IMR-90 (cell line): Measurements from ENCODE around the gene PBRM1. TPM values are rescaled to one million over a fixed set of nuclear protein-coding genes. Genes with fewer than 3 reads are reported as not detected.

Experiments
- ATAC-seq: fragments of 200-7000 bp; cut with Tn5 transposase; 2 replicates; pipeline ENCODE4 v1.9.1; 2020; ENCODE audit warnings: low read depth, mild to moderate bottlenecking, moderate library complexity
- BruUV-seq: library from RNA; stranded (reverse); fragments of 400-500 nt; replicated peaks from 2 replicates; lab custom pipeline; 2021; lab: Mats Ljungman, UMichigan
- CTCF ChIA-PET: fragments of 300-600 bp; formaldehyde crosslinking; extraction: SDS; loops from one replicate; lab custom pipeline; 2021; ENCODE audit warnings: antibody characterized with exemption; lab: Yijun Ruan, JAX
- POLR2A ChIA-PET: fragments of 300-600 bp; sonication (Branson Sonifier 250); formaldehyde crosslinking; loops from one replicate; lab custom pipeline; 2022; ENCODE audit warnings: antibody characterized with exemption; ENCODE audit not compliant: unreplicated experiment; lab: Charles Lee
- DNase-seq: peaks from one replicate; pipeline ENCODE4 v3.0.0; 2013
- H2AFZ ChIP-seq: replicated peaks from 2 replicates; pipeline ENCODE3; 2013; ENCODE audit warnings: low read length, mild to moderate bottlenecking; ENCODE audit not compliant: poor library complexity
- H2AK5ac ChIP-seq: 2 replicates; pipeline ENCODE4 v1.6.1; 2013; ENCODE audit warnings: low read depth, low read length, inconsistent platforms
- H2AK9ac ChIP-seq: replicated peaks from 2 replicates; pipeline ENCODE3; 2013; ENCODE audit warnings: mild to moderate bottlenecking, low read depth, low read length, moderate library complexity; ENCODE audit not compliant: poor library complexity
- H2BK120ac ChIP-seq: 2 replicates; pipeline ENCODE4 v1.6.1; 2013; ENCODE audit warnings: low read depth, low read length, inconsistent platforms
- H2BK15ac ChIP-seq: 3 replicates; pipeline ENCODE4 v1.6.1; 2013; ENCODE audit warnings: low read depth, low read length, inconsistent platforms
- H2BK20ac ChIP-seq: 2 replicates; pipeline ENCODE4 v1.6.1; 2013; ENCODE audit warnings: low read depth, mild to moderate bottlenecking, inconsistent platforms, low read length, moderate library complexity
- H2BK5ac ChIP-seq: 2 replicates; pipeline ENCODE4 v1.6.1; 2013; ENCODE audit warnings: mild to moderate bottlenecking, low read depth, low read length, inconsistent platforms; ENCODE audit not compliant: poor library complexity, severe bottlenecking
- H3K14ac ChIP-seq: replicated peaks from 2 replicates; pipeline ENCODE4 v1.6.1; 2013; ENCODE audit warnings: low read depth, low read length, inconsistent platforms
- H3K18ac ChIP-seq: 2 replicates; pipeline ENCODE4 v1.6.1; 2013; ENCODE audit warnings: low read depth, low read length, control low read depth
- H3K23ac ChIP-seq: 2 replicates; pipeline ENCODE4 v1.6.1; 2013; ENCODE audit warnings: low read depth, low read length, inconsistent platforms
- H3K27ac ChIP-seq: 2 replicates; pipeline ENCODE4 v1.5.1; 2013; ENCODE audit warnings: mild to moderate bottlenecking, control low read depth, low read length; ENCODE audit not compliant: insufficient read depth
- H3K27me3 ChIP-seq: 2 replicates; pipeline ENCODE4 v1.6.1; 2013; ENCODE audit warnings: low read length; ENCODE audit not compliant: control insufficient read depth, insufficient read depth
- H3K36me3 ChIP-seq: 2 replicates; pipeline ENCODE4 v1.6.1; 2013; ENCODE audit warnings: low read length, mixed read lengths; ENCODE audit not compliant: control insufficient read depth, insufficient read depth
- H3K4ac ChIP-seq: 2 replicates; pipeline ENCODE4 v1.6.1; 2013; ENCODE audit warnings: low read depth, low read length, inconsistent platforms
- H3K4me1 ChIP-seq: 2 replicates; pipeline ENCODE4 v1.6.1; 2013; ENCODE audit warnings: low read length, mixed read lengths; ENCODE audit not compliant: control insufficient read depth, insufficient read depth
- H3K4me2 ChIP-seq: 2 replicates; pipeline ENCODE4 v1.6.1; 2013; ENCODE audit warnings: low read depth, mild to moderate bottlenecking, control low read depth, low read length, moderate library complexity
- H3K4me3 ChIP-seq: 2 replicates; pipeline ENCODE4 v1.5.1; 2013; ENCODE audit warnings: low read depth, mild to moderate bottlenecking, control low read depth, low read length, moderate library complexity; ENCODE audit not compliant: insufficient read depth
- H3K56ac ChIP-seq: 2 replicates; pipeline ENCODE4 v1.6.1; 2013; ENCODE audit warnings: low read length, inconsistent platforms; ENCODE audit not compliant: insufficient read depth; ENCODE audit errors: extremely low read depth
- H3K79me1 ChIP-seq, 2 experiments: 2 replicates each; pipeline ENCODE4 v1.6.1; 2013; ENCODE audit warnings: low read length in 2 of 2, inconsistent platforms in 1 of 2, low read depth in 1 of 2
- H3K9ac ChIP-seq: 2 replicates; pipeline ENCODE4 v1.6.1; 2013; ENCODE audit warnings: low read depth, low read length, control low read depth
- H3K9me1 ChIP-seq: 2 replicates; pipeline ENCODE4 v1.6.1; 2013; ENCODE audit warnings: low read length, inconsistent platforms; ENCODE audit not compliant: insufficient read depth
- H3K9me3 ChIP-seq: 2 replicates; pipeline ENCODE4 v1.6.1; 2013; ENCODE audit warnings: low read length; ENCODE audit not compliant: control insufficient read depth, insufficient read depth
- H4K20me1 ChIP-seq: 2 replicates; pipeline ENCODE4 v1.6.1; 2013; ENCODE audit warnings: low read length, inconsistent platforms; ENCODE audit not compliant: insufficient read depth
- H4K5ac ChIP-seq: 2 replicates; pipeline ENCODE4 v1.6.1; 2013; ENCODE audit warnings: mild to moderate bottlenecking, low read depth, low read length, control low read depth
- H4K8ac ChIP-seq, 2 experiments: 2 replicates each; pipeline ENCODE4 v1.6.1; 2013; ENCODE audit warnings: low read depth in 2 of 2, low read length in 2 of 2, control low read depth in 1 of 2, inconsistent platforms in 1 of 2
- H4K91ac ChIP-seq: 2 replicates; pipeline ENCODE4 v1.6.1; 2013; ENCODE audit warnings: low read depth, low read length, inconsistent platforms; ENCODE audit not compliant: insufficient read depth
- BHLHE40 ChIP-seq: fragments of 150-350 bp; IDR thresholded peaks from 2 replicates; pipeline ENCODE4 v1.6.1; 2016; ENCODE audit warnings: mild to moderate bottlenecking, low read depth, low read length
- CEBPB ChIP-seq: IDR thresholded peaks from 2 replicates; pipeline ENCODE4 v1.6.1; 2012; ENCODE audit warnings: low read depth, low read length, improper control_type of control experiment
- CHD1 ChIP-seq: IDR thresholded peaks from 2 replicates; pipeline ENCODE4 v1.6.1; 2012; ENCODE audit warnings: low read depth, low read length, improper control_type of control experiment
- ELK1 ChIP-seq: fragments of 150-350 bp; IDR thresholded peaks from 2 replicates; pipeline ENCODE4 v1.6.1; 2016; ENCODE audit warnings: low read depth, mild to moderate bottlenecking, low read length, moderate library complexity, borderline replicate concordance
- MAFK ChIP-seq: IDR thresholded peaks from 2 replicates; pipeline ENCODE4 v1.6.1; 2012; ENCODE audit warnings: low read depth, low read length, improper control_type of control experiment
- MAZ ChIP-seq: IDR thresholded peaks from 2 replicates; pipeline ENCODE4 v1.6.1; 2012; ENCODE audit warnings: low read depth, mild to moderate bottlenecking, low read length, improper control_type of control experiment, moderate library complexity, borderline replicate concordance
- RAD21 ChIP-seq: IDR thresholded peaks from 2 replicates; pipeline ENCODE4 v1.6.1; 2012; ENCODE audit warnings: low read length, improper control_type of control experiment
- RCOR1 ChIP-seq: IDR thresholded peaks from 2 replicates; pipeline ENCODE4 v1.6.1; 2012; ENCODE audit warnings: mild to moderate bottlenecking, low read length, improper control_type of control experiment; ENCODE audit not compliant: insufficient replicate concordance
- SMC3 ChIP-seq: fragments of 150-350 bp; IDR thresholded peaks from 2 replicates; pipeline ENCODE4 v1.6.1; 2016; ENCODE audit warnings: low read depth, mild to moderate bottlenecking, antibody characterized with exemption, low read length, moderate library complexity
- USF2 ChIP-seq: fragments of 150-350 bp; IDR thresholded peaks from 2 replicates; pipeline ENCODE4 v1.6.1; 2017; ENCODE audit warnings: mild to moderate bottlenecking, antibody characterized with exemption, low read length, low read depth
- WGBS, 2 experiments: methylation state at CpG; one replicate each; pipeline versions ENCODE4 v1.1.5 to v1.1.7; 2013; ENCODE audit warnings: missing lambda C conversion rate in 2 of 2; ENCODE audit not compliant: insufficient read length in 1 of 2; ENCODE audit errors: extremely low coverage in 2 of 2; 5-methylcytosine and 5-hydroxymethylcytosine counted together
- dilution Hi-C: fragments of 300-500 bp; cut with HindIII; formaldehyde crosslinking; loops from one replicate; pipeline ENCODE4 v1.14.3; 2018; ENCODE audit warnings: low sequenced_read_pairs; ENCODE audit not compliant: unreplicated experiment
- in situ Hi-C: fragments of 300-500 bp; cut with MboI; formaldehyde crosslinking; loops from 3 replicates; pipeline ENCODE4 v1.14.3; 2019; ENCODE audit warnings: low sequenced_read_pairs, inconsistent platforms, mixed read lengths
- intact Hi-C: fragments of 100-400 bp; cut with micrococcal nuclease; formaldehyde crosslinking; loops from 2 replicates; pipeline ENCODE4 v1.10.0; 2022
- polyA plus RNA-seq, 3 experiments: library from polyadenylated mRNA; depleted of rRNA; stranded (reverse); fragments of >200 nt; gene quantifications; 2 replicates each; pipeline ENCODE4 v1.2.3, GENCODE V29; 2012; ENCODE audit warnings: low replicate concordance in 1 of 3
- total RNA-seq: library from RNA; depleted of rRNA; stranded (reverse); fragments of >200 nt; gene quantifications from 2 replicates; pipeline ENCODE4 v1.2.3, GENCODE V29; 2012

The PBRM1 gene
- total and polyA plus RNA-seq, 2 of the 4 experiments (the other 2 are of a cell fraction), result 16.5 to 72.6 TPM

GRCh38 chr3:52504977-52505376 lies 180.7 kb downstream of the PBRM1 start:
- peaks cover 6% of the 10 kb centered on the region for H3K27me3 ChIP-seq
- H2BK120ac ChIP-seq, result no peak overlapping the region
- no peak overlapping the region for H4K8ac ChIP-seq
- CTCF ChIA-PET, result no interaction called here
- H3K14ac ChIP-seq, result no peak overlapping the region
- no peak overlapping the region for H3K9ac ChIP-seq
- no peaks in the 10 kb centered on the region for H3K9me3 ChIP-seq
- H4K20me1 ChIP-seq, result no peaks in the 10 kb centered on the region; the same call in 1 of the 2 replicates
- H3K36me3 ChIP-seq, result no peaks in the 10 kb centered on the region
- no peak overlapping the region for H3K27ac ChIP-seq
- no peak overlapping the region for H3K4me3 ChIP-seq
- H2BK20ac ChIP-seq, result no peak overlapping the region
- H3K18ac ChIP-seq, result no peak overlapping the region
- H4K91ac ChIP-seq, result no peak overlapping the region
- no peak overlapping the region for H2BK15ac ChIP-seq
- H3K4ac ChIP-seq, result no peak overlapping the region
- TF ChIP-seq ELK1 (no peak), RAD21 (no peak), SMC3 (no peak), MAZ (no peak), USF2 (no peak), MAFK (no peak), BHLHE40 (no peak), CEBPB (no peak), CHD1 (no peak), RCOR1 (no peak)
- dilution Hi-C loops (no loop called here), in situ Hi-C loops (no loop called here), intact Hi-C loops (no loop called here)
- ATAC-seq, result no peak
- no peak for DNase-seq
- peaks cover 3% of the 10 kb centered on the region; the same call in 1 of the 2 replicates for H3K4me1 ChIP-seq
- peak overlapping the region; percentile 16 for H2AK9ac ChIP-seq
- peak overlapping the region; percentile 6 for H2AFZ ChIP-seq
- H3K56ac ChIP-seq, result no peak overlapping the region
- H3K4me2 ChIP-seq, result no peak overlapping the region
- POLR2A ChIA-PET, result no interaction called here
- no peaks in the 10 kb centered on the region for H3K79me1 ChIP-seq
- peaks cover 7% of the 10 kb centered on the region; the same call in 1 of the 2 replicates for H3K9me1 ChIP-seq
- WGBS, 2 experiments, result 75% methylated on average over 9 of the region's 10 CpGs; no CpG with 5 or more reads in 1 of the 2 experiments
- H3K23ac ChIP-seq, result no peak overlapping the region
- no peak overlapping the region for H2BK5ac ChIP-seq
- no peak overlapping the region for H2AK5ac ChIP-seq
- no peak overlapping the region for H4K5ac ChIP-seq
- BruUV-seq, result no TSS peak
